HG02588 (cell line): ENCODE data around the gene ZNF207.
A peak's percentile ranks its signal among the peaks of the same experiment; 100 is the strongest.
"Not testable (repeated sequence)": the region's sequence is repeated elsewhere in the genome, so short reads cannot be mapped to it uniquely, and the experiment has no call there.

Experiments
- ATAC-seq: cut with Tn5 transposase; IDR thresholded peaks from one replicate; pipeline ENCODE4 v1.9.1; 2021; ENCODE audit warnings: mild to moderate bottlenecking, moderate library complexity; ENCODE audit not compliant: unreplicated experiment

The ZNF207 gene

GRCh38 chr17:32349854-32350665 lies at the start of gene ZNF207:
Gene ZNF207 (plus strand): TSS chr17:32350157. CDS start chr17:32350286, 129 bp downstream.
- peak; percentile 89 for ATAC-seq

- no peak for ATAC-seq
These were observed 47.9 kb upstream of the ZNF207 start for GRCh38 chr17:32302037-32302436.

GRCh38 chr17:32302860-32303649 lies 46.9 kb upstream of the ZNF207 start:
- no peak for ATAC-seq

- no peak for ATAC-seq
These were observed 46.1 kb upstream of the ZNF207 start for GRCh38 chr17:32303781-32304288.

- ATAC-seq = no peak
These were observed 44.9 kb upstream of the ZNF207 start for GRCh38 chr17:32305049-32305448.

GRCh38 chr17:32307658-32308057 lies 42.3 kb upstream of the ZNF207 start:
- no peak for ATAC-seq

- no peak for ATAC-seq
These were observed 38.9 kb upstream of the ZNF207 start for GRCh38 chr17:32311028-32311536.

- no peak for ATAC-seq
These were observed 35.3 kb upstream of the ZNF207 start for GRCh38 chr17:32314636-32315035.

GRCh38 chr17:32315171-32315570 lies 34.8 kb upstream of the ZNF207 start:
- ATAC-seq = no peak

- not testable (repeated sequence) for ATAC-seq
These were observed 33.3 kb upstream of the ZNF207 start for GRCh38 chr17:32316653-32317052.

- ATAC-seq = no peak
These were observed 32.6 kb upstream of the ZNF207 start for GRCh38 chr17:32317353-32317752.

- ATAC-seq = no peak
These were observed 31.9 kb upstream of the ZNF207 start for GRCh38 chr17:32318071-32318470.

GRCh38 chr17:32319548-32319905 lies 30.4 kb upstream of the ZNF207 start:
- no peak for ATAC-seq

- ATAC-seq = not testable (repeated sequence)
These were observed 29.9 kb upstream of the ZNF207 start for GRCh38 chr17:32320080-32320479.

- no peak for ATAC-seq
These were observed 29.1 kb upstream of the ZNF207 start for GRCh38 chr17:32320847-32321246.

GRCh38 chr17:32323046-32323445 lies 26.9 kb upstream of the ZNF207 start:
- ATAC-seq = no peak

- no peak for ATAC-seq
These were observed 26.0 kb upstream of the ZNF207 start for GRCh38 chr17:32323811-32324491.

GRCh38 chr17:32327911-32328310 lies 22.0 kb upstream of the ZNF207 start:
- no peak for ATAC-seq

GRCh38 chr17:32330147-32330546 lies 19.8 kb upstream of the ZNF207 start:
- ATAC-seq = no peak

GRCh38 chr17:32331243-32332040 lies 18.5 kb upstream of the ZNF207 start:
- no peak for ATAC-seq
